Neuronal stem cell (in vitro differentiated cells): Measurements from ENCODE around the gene SLC9B2.

Experiments used
- DNase-seq: peaks from one replicate; pipeline ENCODE4 v3.0.0-alpha.2; 2013; ENCODE audit warnings: low spot score
- H2AFZ ChIP-seq: one replicate; pipeline ENCODE4 v1.6.1; 2013; ENCODE audit warnings: mild to moderate bottlenecking, low read length, inconsistent platforms
- H2AK5ac ChIP-seq: 2 replicates; pipeline ENCODE4 v1.6.1; 2013; ENCODE audit warnings: low read depth, mild to moderate bottlenecking, inconsistent platforms, low read length, moderate library complexity, mixed read lengths
- H2BK120ac ChIP-seq: 2 replicates; pipeline ENCODE4 v1.6.1; 2013; ENCODE audit warnings: low read depth, mild to moderate bottlenecking, inconsistent platforms, low read length, moderate library complexity, mixed read lengths
- H2BK12ac ChIP-seq: one replicate; pipeline ENCODE4 v1.6.1; 2013; ENCODE audit warnings: low read length, inconsistent platforms
- H2BK15ac ChIP-seq: 2 replicates; pipeline ENCODE4 v1.6.1; 2013; ENCODE audit warnings: mild to moderate bottlenecking, low read length, inconsistent platforms, mixed read lengths
- H2BK5ac ChIP-seq: one replicate; pipeline ENCODE4 v1.6.1; 2013; ENCODE audit warnings: inconsistent platforms, mild to moderate bottlenecking, low read length, moderate library complexity
- H3K14ac ChIP-seq: one replicate; pipeline ENCODE4 v1.6.1; 2013; ENCODE audit warnings: low read length, inconsistent platforms
- H3K18ac ChIP-seq: 2 replicates; pipeline ENCODE4 v1.6.1; 2013; ENCODE audit warnings: low read length, inconsistent platforms
- H3K23ac ChIP-seq: 2 replicates; pipeline ENCODE4 v1.6.1; 2013; ENCODE audit warnings: low read depth, mild to moderate bottlenecking, mixed read lengths, low read length, inconsistent platforms; ENCODE audit not compliant: poor library complexity
- H3K27ac ChIP-seq: replicated peaks from 3 replicates; pipeline ENCODE4 v1.5.1; 2013; ENCODE audit warnings: low read length, inconsistent platforms
- H3K27me3 ChIP-seq, 3 experiments: 2 replicates each; pipeline ENCODE4 v1.6.1; 2013; ENCODE audit warnings: low read length in 3 of 3, mild to moderate bottlenecking in 2 of 3, inconsistent platforms in 1 of 3, low read depth in 1 of 3, mixed read lengths in 1 of 3, moderate library complexity in 1 of 3; ENCODE audit not compliant: control insufficient read depth in 3 of 3, insufficient read depth in 3 of 3
- H3K36me3 ChIP-seq, 2 donors: replicated peaks in 1 of 2; 2 replicates each; pipeline ENCODE4 v1.6.1; 2013; ENCODE audit warnings: low read length in 2 of 2; ENCODE audit not compliant: control insufficient read depth in 2 of 2, insufficient read depth in 2 of 2
- H3K4ac ChIP-seq: 2 replicates; pipeline ENCODE4 v1.6.1; 2013; ENCODE audit warnings: inconsistent platforms, mild to moderate bottlenecking, low read length, moderate library complexity
- H3K4me1 ChIP-seq, 2 donors: 1 replicate in 1 of 2; 2 replicates in 1 of 2; pipeline ENCODE4 v1.6.1; 2013; ENCODE audit warnings: low read length in 2 of 2, low read depth in 1 of 2; ENCODE audit not compliant: control insufficient read depth in 2 of 2, insufficient read depth in 1 of 2
- H3K4me2 ChIP-seq: one replicate; pipeline ENCODE4 v1.6.1; 2013; ENCODE audit warnings: mild to moderate bottlenecking, low read length, inconsistent platforms; ENCODE audit not compliant: insufficient read depth, poor library complexity, severe bottlenecking
- H3K4me3 ChIP-seq, 2 donors: 2 replicates each; pipeline ENCODE4 v1.5.1; 2013; ENCODE audit warnings: low read length in 2 of 2, mild to moderate bottlenecking in 2 of 2, inconsistent platforms in 1 of 2, moderate library complexity in 1 of 2
- H3K79me1 ChIP-seq: one replicate; pipeline ENCODE4 v1.6.1; 2013; ENCODE audit warnings: low read depth, mild to moderate bottlenecking, inconsistent platforms, low read length, moderate library complexity
- H3K9ac ChIP-seq: one replicate; pipeline ENCODE4 v1.6.1; 2013; ENCODE audit warnings: mild to moderate bottlenecking, low read depth, low read length, inconsistent platforms; ENCODE audit not compliant: poor library complexity
- H3K9me3 ChIP-seq, 2 donors: replicated peaks in 1 of 2; 2 replicates each; pipeline versions ENCODE3 to v1.6.1; 2013; ENCODE audit warnings: low read length in 2 of 2, mild to moderate bottlenecking in 2 of 2, inconsistent platforms in 1 of 2, low read depth in 1 of 2, mixed read lengths in 1 of 2, moderate library complexity in 1 of 2; ENCODE audit not compliant: control insufficient read depth in 2 of 2, insufficient read depth in 1 of 2
- H4K8ac ChIP-seq: one replicate; pipeline ENCODE4 v1.6.1; 2013; ENCODE audit warnings: low read depth, mild to moderate bottlenecking, inconsistent platforms, low read length, moderate library complexity
- H4K91ac ChIP-seq: one replicate; pipeline ENCODE4 v1.6.1; 2013; ENCODE audit warnings: low read length, low read depth, mild to moderate bottlenecking, inconsistent platforms; ENCODE audit not compliant: poor library complexity
- WGBS, 2 donors: extraction: QIAGEN DNeasy Blood & Tissue Kit; methylation state at CpG; one replicate each; pipeline ENCODE4 v1.1.7; 2013; ENCODE audit warnings: missing lambda C conversion rate in 2 of 2, mixed read lengths in 1 of 2; ENCODE audit not compliant: insufficient read length in 2 of 2, insufficient replicate concordance in 1 of 2; ENCODE audit errors: extremely low coverage in 2 of 2; 5-methylcytosine and 5-hydroxymethylcytosine counted together

Gene SLC9B2

GRCh38 chr4:103100691-103101090 is 24.1 kb upstream of the SLC9B2 start:
- no peak overlapping the region for H3K9ac ChIP-seq
- no peak overlapping the region for H3K18ac ChIP-seq
- H3K4ac ChIP-seq, result no peak overlapping the region
- H3K36me3 ChIP-seq, result peaks cover 0 to 23% of the 10 kb centered on the region in 2 donors
- no peak overlapping the region for H4K91ac ChIP-seq
- no peak overlapping the region for H2AK5ac ChIP-seq
- no peak for DNase-seq
- no peak overlapping the region for H3K4me2 ChIP-seq
- no peak overlapping the region for H2BK5ac ChIP-seq
- no peak overlapping the region for H2BK15ac ChIP-seq
- no peaks in the 10 kb centered on the region for H3K9me3 ChIP-seq
- H3K23ac ChIP-seq, result no peak overlapping the region
- H3K27me3 ChIP-seq, result no peaks in the 10 kb centered on the region
- H3K4me1 ChIP-seq, result peaks cover 13 to 17% of the 10 kb centered on the region in 2 donors
- H2BK12ac ChIP-seq, result no peak overlapping the region
- peak overlapping the region; percentile 81 for H2AFZ ChIP-seq
- H3K27ac ChIP-seq, result peak overlapping the region; percentile 48
- WGBS, 2 donors, result no CpG with 5 or more reads among the region's 5 CpGs
- no peak overlapping the region for H3K4me3 ChIP-seq
- H3K14ac ChIP-seq, result no peak overlapping the region
- no peak overlapping the region for H2BK120ac ChIP-seq
- H3K79me1 ChIP-seq, result no peaks in the 10 kb centered on the region
- no peak overlapping the region for H4K8ac ChIP-seq

- Histone ChIP-seq H3K36me3 (peaks cover 0 to 19% of the 10 kb centered on the region in 2 donors), H2AFZ (peak within 1 kb of the TSS; percentile 81), H2BK12ac (no peak within 1 kb of the TSS), H4K91ac (no peak within 1 kb of the TSS), H4K8ac (no peak within 1 kb of the TSS), H3K4me3 (peak within 1 kb of the TSS; percentile 62 to 67), H3K4me2 (peak within 1 kb of the TSS; percentile 36), H2BK15ac (no peak within 1 kb of the TSS), H3K27me3 (no peaks in the 10 kb centered on the region), H2BK120ac (no peak within 1 kb of the TSS), H3K79me1 (no peaks in the 10 kb centered on the region), H3K9ac (no peak within 1 kb of the TSS), H3K18ac (no peak within 1 kb of the TSS), H3K4ac (no peak within 1 kb of the TSS), H3K23ac (no peak within 1 kb of the TSS), H3K9me3 (no peaks in the 10 kb centered on the region), H3K4me1 (peaks cover 13 to 17% of the 10 kb centered on the region in 2 donors), H2BK5ac (no peak within 1 kb of the TSS), H3K14ac (no peak within 1 kb of the TSS), H2AK5ac (no peak within 1 kb of the TSS), H3K27ac (peak within 1 kb of the TSS; percentile 48)
- DNase-seq, result peak; percentile 83
- no CpG with 5 or more reads among the region's 11 CpGs for WGBS, 2 donors
Observed at GRCh38 chr4:103099691-103100392, 23.3 kb upstream of the SLC9B2 start, which contains the start of gene BDH2. Gene BDH2 (minus strand): TSS chr4:103099834. CDS start chr4:103096254, 3,580 bp downstream.

GRCh38 chr4:103098756-103099440 is 22.3 kb upstream of the SLC9B2 start:
- Histone ChIP-seq H2BK12ac (no peak overlapping the region), H3K27me3 (no peaks in the 10 kb centered on the region), H3K27ac (no peak overlapping the region), H3K9ac (no peak overlapping the region), H2BK15ac (no peak overlapping the region), H3K9me3 (no peaks in the 10 kb centered on the region), H2AFZ (peak overlapping the region; percentile 81), H3K4me3 (peak overlapping the region; percentile 62 to 67), H2BK5ac (no peak overlapping the region), H3K23ac (no peak overlapping the region), H4K91ac (no peak overlapping the region), H3K18ac (no peak overlapping the region), H4K8ac (no peak overlapping the region), H3K14ac (no peak overlapping the region), H2AK5ac (peak overlapping the region; percentile 22), H3K4ac (no peak overlapping the region), H3K36me3 (peaks cover 0 to 22% of the 10 kb centered on the region in 2 donors), H3K4me1 (peaks cover 13 to 17% of the 10 kb centered on the region in 2 donors), H3K79me1 (no peaks in the 10 kb centered on the region), H3K4me2 (peak overlapping the region; percentile 36), H2BK120ac (no peak overlapping the region)
- DNase-seq, result no peak
- WGBS, 2 donors, result no CpG with 5 or more reads among the region's 4 CpGs

GRCh38 chr4:103098341-103098740 is 21.8 kb upstream of the SLC9B2 start:
- H2BK15ac ChIP-seq, result no peak overlapping the region
- peaks cover 13 to 17% of the 10 kb centered on the region in 2 donors for H3K4me1 ChIP-seq
- no peak overlapping the region for H2BK12ac ChIP-seq
- H3K9me3 ChIP-seq, result no peaks in the 10 kb centered on the region
- no peaks in the 10 kb centered on the region for H3K27me3 ChIP-seq
- WGBS, 2 donors, result no CpG with 5 or more reads among the region's 10 CpGs
- no peak overlapping the region for H2BK5ac ChIP-seq
- H3K14ac ChIP-seq, result no peak overlapping the region
- no peak for DNase-seq
- no peaks in the 10 kb centered on the region for H3K79me1 ChIP-seq
- H3K18ac ChIP-seq, result peak overlapping the region; percentile 56
- H3K4ac ChIP-seq, result no peak overlapping the region
- no peak overlapping the region for H2BK120ac ChIP-seq
- peak overlapping the region; percentile 22 for H2AK5ac ChIP-seq
- H3K4me2 ChIP-seq, result peak overlapping the region; percentile 36
- peak overlapping the region; percentile 2 for H3K27ac ChIP-seq
- H4K8ac ChIP-seq, result no peak overlapping the region
- no peak overlapping the region for H3K9ac ChIP-seq
- H4K91ac ChIP-seq, result no peak overlapping the region
- H2AFZ ChIP-seq, result peak overlapping the region; percentile 81
- peaks cover 0 to 24% of the 10 kb centered on the region in 2 donors for H3K36me3 ChIP-seq
- no peak overlapping the region for H3K23ac ChIP-seq
- H3K4me3 ChIP-seq, result peak overlapping the region in 1 of 2 donors; percentile 62
